ENCODE results near the gene ANO9. TPM values are rescaled to one million over a fixed set of nuclear protein-coding genes. Genes with fewer than 3 reads are reported as not detected.
A peak's percentile ranks its signal among the peaks of the same experiment; 100 is the strongest.
"Not testable (repeated sequence)": the region's sequence is repeated elsewhere in the genome, so short reads cannot be mapped to it uniquely, and the experiment has no call there.

ANO9 gene
- total RNA-seq, 6 donors from 2014 or later: 11.7 to 62.9 (median 18.8) TPM

- H3K27ac ChIP-seq: no peak overlapping the region
- H3K4me1 ChIP-seq: peaks cover 4 to 23% (median 14%) of the 10 kb centered on the region in 4 donors
- ATAC-seq (ENCODE audit: low FRiP score in 2 of 2) (no peak), DNase-seq (peak in 1 of 2 donors; percentile 79)
- H3K9me3 ChIP-seq: no peaks in the 10 kb centered on the region
- no peak for TF ChIP-seq CTCF (IDR thresholded peaks at IDR 0.05)
- no peak for TF ChIP-seq EP300 (IDR thresholded peaks at IDR 0.05)
- TF ChIP-seq POLR2A (IDR thresholded peaks at IDR 0.05): no peak
- TF ChIP-seq POLR2AphosphoS5 (IDR thresholded peaks at IDR 0.05): no peak
- H3K27me3 ChIP-seq: no peaks in the 10 kb centered on the region
- 90 to 93% methylated on average over 11 to 35 of the region's 36 CpGs for whole genome bisulfite sequencing, 2 donors
- H3K36me3 ChIP-seq: no peaks in the 10 kb centered on the region
- H3K4me3 ChIP-seq: no peak overlapping the region
These were observed 49.6 kb downstream of the ANO9 start for GRCh38 chr11:392102-392777.

GRCh38 chr11:391117-392017, 50.4 kb downstream of the ANO9 start:
- Histone ChIP-seq H3K36me3 (no peaks in the 10 kb centered on the region), H3K27ac (no peak overlapping the region), H3K27me3 (no peaks in the 10 kb centered on the region), H3K4me3 (no peak overlapping the region), H3K9me3 (peaks cover 0 to 8% (median 6%) of the 10 kb centered on the region in 4 donors), H3K4me1 (peaks cover 0 to 14% (median 8%) of the 10 kb centered on the region in 4 donors)
- WGBS, 2 donors: 74 to 80% methylated on average over 31 to 37 of the region's 38 CpGs
- TF ChIP-seq EP300 (IDR thresholded peaks at IDR 0.05): no peak
- TF ChIP-seq POLR2A (IDR thresholded peaks at IDR 0.05): no peak
- no peak for TF ChIP-seq CTCF (IDR thresholded peaks at IDR 0.05)
- no peak for TF ChIP-seq POLR2AphosphoS5 (IDR thresholded peaks at IDR 0.05)
- no peak for ATAC-seq (ENCODE audit: low FRiP score in 2 of 2)
- DNase-seq: peak in 1 of 2 donors; percentile 71

DNA sequence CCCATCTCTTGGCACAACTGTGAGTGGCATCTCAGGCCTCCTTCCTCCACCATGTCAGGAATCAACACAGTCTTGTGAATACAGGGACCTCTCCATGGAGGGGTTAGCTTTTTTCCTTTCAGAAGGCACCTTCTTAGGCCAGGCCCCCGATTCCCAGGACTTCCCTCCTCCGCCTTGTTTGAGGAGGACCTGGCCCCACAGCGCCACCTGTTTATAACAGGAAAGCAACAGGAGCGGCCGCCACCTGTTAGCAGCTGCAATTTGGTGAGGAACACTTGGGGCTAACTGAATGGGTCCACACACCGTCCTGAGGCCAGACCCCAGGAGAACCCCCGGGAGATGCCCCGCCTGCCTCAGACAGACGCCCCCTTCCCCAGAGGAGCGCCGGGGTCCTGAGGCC, 51.6 kb downstream of the ANO9 start:
- Histone ChIP-seq H3K4me3 (no peak overlapping the region), H3K9me3 (peaks cover 0 to 17% (median 9%) of the 10 kb centered on the region in 4 donors), H3K4me1 (peaks cover 0 to 8% (median 4%) of the 10 kb centered on the region in 4 donors), H3K27ac (no peak overlapping the region), H3K27me3 (no peaks in the 10 kb centered on the region), H3K36me3 (no peaks in the 10 kb centered on the region)
- DNase-seq (no peak), ATAC-seq (ENCODE audit: low FRiP score in 2 of 2) (no peak)
- TF ChIP-seq POLR2A (IDR thresholded peaks at IDR 0.05) (no peak), POLR2AphosphoS5 (IDR thresholded peaks at IDR 0.05) (no peak), CTCF (IDR thresholded peaks at IDR 0.05) (no peak), EP300 (IDR thresholded peaks at IDR 0.05) (no peak)
- WGBS, 2 donors: 70% methylated on average over 11 of the region's 11 CpGs; no CpG with 5 or more reads in 1 of the 2 donors

- H3K4me3 ChIP-seq; ATAC-seq (ENCODE audit: low FRiP score in 2 of 2); H3K27me3 ChIP-seq; H3K36me3 ChIP-seq; H3K27ac ChIP-seq; H3K4me1 ChIP-seq; DNase-seq: not testable (repeated sequence)
- 72 to 80% methylated on average over 7 to 17 of the region's 17 CpGs for WGBS, 2 donors
- H3K9me3 ChIP-seq: peaks cover 0 to 17% (median 9%) of the 10 kb centered on the region in 4 donors
These were observed 52.4 kb downstream of the ANO9 start for GRCh38 chr11:389369-389768.

- 38 to 55% methylated on average over 4 of the region's 4 CpGs for WGBS, 2 donors
- Histone ChIP-seq H3K36me3 (no peaks in the 10 kb centered on the region), H3K4me3 (no peak overlapping the region), H3K27me3 (no peaks in the 10 kb centered on the region), H3K27ac (no peak overlapping the region), H3K4me1 (no peaks in the 10 kb centered on the region), H3K9me3 (peaks cover 0 to 17% (median 9%) of the 10 kb centered on the region in 4 donors)
- ATAC-seq (ENCODE audit: low FRiP score in 2 of 2) (no peak), DNase-seq (no peak)
- no peak for TF ChIP-seq EP300 (IDR thresholded peaks at IDR 0.05)
- TF ChIP-seq POLR2AphosphoS5 (IDR thresholded peaks at IDR 0.05): no peak
- no peak for TF ChIP-seq CTCF (IDR thresholded peaks at IDR 0.05)
These were observed 54.5 kb downstream of the ANO9 start for GRCh38 chr11:387193-387793.

All from upper lobe of left lung (tissue), 6 donors.